Gastrocnemius medialis (tissue), 4 donors: ENCODE data around the gene RELT.

ENCODE experiments used
- POLR2A ChIP-seq, 2 donors: fragments of 450-650 bp; IDR thresholded peaks; one replicate each; pipeline ENCODE4 v1.6.1; 2017; ENCODE audit warnings: antibody characterized with exemption in 2 of 2, mild to moderate bottlenecking in 2 of 2, moderate library complexity in 2 of 2
- TF ChIP-seq, protein P1 (sequence below), 5 experiments: fragments of 450-650 bp in 3 of 5; fragments of 200-600 bp in 2 of 5; sonication (generic) in 2 of 5; IDR thresholded peaks in 4 of 5; conservative IDR thresholded peaks in 1 of 5; 1 replicate in 4 of 5; 2 replicates in 1 of 5; pipeline ENCODE4 v1.5.1; 2016 to 2019; ENCODE audit warnings: antibody characterized with exemption in 5 of 5, mild to moderate bottlenecking in 3 of 5, moderate library complexity in 3 of 5

DNA sequence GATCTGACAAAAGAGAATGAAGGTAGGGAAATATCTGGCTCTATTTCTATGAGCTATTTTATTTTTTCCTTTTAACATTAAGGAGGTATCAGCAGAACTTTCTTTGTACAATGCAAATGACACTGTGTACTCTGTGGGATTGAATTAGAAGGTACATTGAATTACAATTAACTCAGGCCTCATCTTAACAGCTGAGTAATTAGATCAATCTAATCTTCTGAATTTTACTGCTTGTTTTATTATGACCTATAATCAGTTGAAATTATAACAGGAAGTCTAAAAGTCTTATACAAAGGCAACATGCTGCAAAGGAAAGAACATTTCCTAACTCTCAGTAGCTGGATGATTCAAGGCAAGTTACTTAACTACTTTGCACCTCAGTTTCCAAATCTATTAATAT is 69.8 kb downstream of the RELT start:
- TF ChIP-seq, protein P1, sequence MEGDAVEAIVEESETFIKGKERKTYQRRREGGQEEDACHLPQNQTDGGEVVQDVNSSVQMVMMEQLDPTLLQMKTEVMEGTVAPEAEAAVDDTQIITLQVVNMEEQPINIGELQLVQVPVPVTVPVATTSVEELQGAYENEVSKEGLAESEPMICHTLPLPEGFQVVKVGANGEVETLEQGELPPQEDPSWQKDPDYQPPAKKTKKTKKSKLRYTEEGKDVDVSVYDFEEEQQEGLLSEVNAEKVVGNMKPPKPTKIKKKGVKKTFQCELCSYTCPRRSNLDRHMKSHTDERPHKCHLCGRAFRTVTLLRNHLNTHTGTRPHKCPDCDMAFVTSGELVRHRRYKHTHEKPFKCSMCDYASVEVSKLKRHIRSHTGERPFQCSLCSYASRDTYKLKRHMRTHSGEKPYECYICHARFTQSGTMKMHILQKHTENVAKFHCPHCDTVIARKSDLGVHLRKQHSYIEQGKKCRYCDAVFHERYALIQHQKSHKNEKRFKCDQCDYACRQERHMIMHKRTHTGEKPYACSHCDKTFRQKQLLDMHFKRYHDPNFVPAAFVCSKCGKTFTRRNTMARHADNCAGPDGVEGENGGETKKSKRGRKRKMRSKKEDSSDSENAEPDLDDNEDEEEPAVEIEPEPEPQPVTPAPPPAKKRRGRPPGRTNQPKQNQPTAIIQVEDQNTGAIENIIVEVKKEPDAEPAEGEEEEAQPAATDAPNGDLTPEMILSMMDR (IDR thresholded peaks at IDR 0.05 in 4 of 5, conservative IDR thresholded peaks at IDR 0.05 in 1 of 5), result no peak
- no peak for TF ChIP-seq POLR2A (IDR thresholded peaks at IDR 0.05)
